HG03520 (cell line): ENCODE measurements around the gene EFHD2.
"Not testable (repeated sequence)": the region's sequence is repeated elsewhere in the genome, so short reads cannot be mapped to it uniquely, and the experiment has no call there.

Experiments used
- ATAC-seq: cut with Tn5 transposase; IDR thresholded peaks from one replicate; pipeline ENCODE4 v1.9.1; 2021; ENCODE audit warnings: mild to moderate bottlenecking, moderate library complexity; ENCODE audit not compliant: unreplicated experiment

EFHD2 gene

GRCh38 chr1:15386164-15386749 is 23.4 kb upstream of the EFHD2 start:
- no peak for ATAC-seq

- ATAC-seq = no peak
These were observed 21.3 kb upstream of the EFHD2 start for GRCh38 chr1:15388201-15388880.

GRCh38 chr1:15389828-15390227 is 19.9 kb upstream of the EFHD2 start:
- not testable (repeated sequence) for ATAC-seq

GRCh38 chr1:15390667-15391066 is 19.0 kb upstream of the EFHD2 start:
- ATAC-seq = no peak

GRCh38 chr1:15391366-15391765 is 18.3 kb upstream of the EFHD2 start:
- ATAC-seq = no peak

- ATAC-seq = no peak
These were observed 16.0 kb upstream of the EFHD2 start for GRCh38 chr1:15393475-15394257.

- no peak for ATAC-seq
These were observed 15.4 kb upstream of the EFHD2 start for GRCh38 chr1:15394258-15394690.

GRCh38 chr1:15397236-15397635 is 12.5 kb upstream of the EFHD2 start:
- no peak for ATAC-seq

GRCh38 chr1:15399710-15400109 is 10.0 kb upstream of the EFHD2 start:
- ATAC-seq = no peak

GRCh38 chr1:15400627-15401026 is 9.1 kb upstream of the EFHD2 start:
- ATAC-seq = no peak

- ATAC-seq = no peak
These were observed 8.2 kb upstream of the EFHD2 start for GRCh38 chr1:15401391-15402055.

GRCh38 chr1:15402809-15403450 is 6.8 kb upstream of the EFHD2 start:
- no peak for ATAC-seq

- ATAC-seq = no peak
These were observed 5.6 kb upstream of the EFHD2 start for GRCh38 chr1:15403962-15404580.

- no peak for ATAC-seq
These were observed 4.4 kb upstream of the EFHD2 start for GRCh38 chr1:15405106-15405850.

- ATAC-seq = no peak
These were observed 2.8 kb upstream of the EFHD2 start for GRCh38 chr1:15406614-15407559.

- no peak for ATAC-seq
These were observed 2.1 kb upstream of the EFHD2 start for GRCh38 chr1:15407580-15407979.

GRCh38 chr1:15408890-15409387 is 749 bp upstream of the EFHD2 start:
- ATAC-seq = no peak

- no peak for ATAC-seq
These were observed 665 bp downstream of the EFHD2 start for GRCh38 chr1:15410223-15410883.
